ENCODE data around the gene EPB41.

DNA sequence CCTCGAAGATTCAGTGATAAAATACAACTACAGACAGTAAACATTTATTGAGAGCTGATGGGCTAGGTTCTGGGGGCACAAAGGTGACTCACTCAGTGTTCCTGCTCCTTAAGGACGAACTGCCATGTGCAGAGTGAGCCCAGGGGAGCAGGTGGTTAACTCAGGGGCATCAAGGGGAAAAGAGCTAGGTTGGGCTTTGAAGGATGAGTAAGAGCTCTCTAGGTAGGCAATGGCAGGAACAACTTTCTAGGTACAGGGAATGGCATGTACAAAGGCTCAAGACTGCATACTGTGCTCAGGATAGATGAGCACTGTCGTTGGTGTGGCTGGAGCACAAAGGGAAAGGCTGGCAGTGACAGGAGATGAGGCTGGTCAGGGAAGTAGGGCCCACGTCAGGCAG lies 16.6 kb upstream of the EPB41 start:
- TF ChIP-seq POLR2A (IDR thresholded peaks at IDR 0.05) = no peak
- TF ChIP-seq POLR2AphosphoS5 (IDR thresholded peaks at IDR 0.05) = no peak
- TF ChIP-seq, protein P1, sequence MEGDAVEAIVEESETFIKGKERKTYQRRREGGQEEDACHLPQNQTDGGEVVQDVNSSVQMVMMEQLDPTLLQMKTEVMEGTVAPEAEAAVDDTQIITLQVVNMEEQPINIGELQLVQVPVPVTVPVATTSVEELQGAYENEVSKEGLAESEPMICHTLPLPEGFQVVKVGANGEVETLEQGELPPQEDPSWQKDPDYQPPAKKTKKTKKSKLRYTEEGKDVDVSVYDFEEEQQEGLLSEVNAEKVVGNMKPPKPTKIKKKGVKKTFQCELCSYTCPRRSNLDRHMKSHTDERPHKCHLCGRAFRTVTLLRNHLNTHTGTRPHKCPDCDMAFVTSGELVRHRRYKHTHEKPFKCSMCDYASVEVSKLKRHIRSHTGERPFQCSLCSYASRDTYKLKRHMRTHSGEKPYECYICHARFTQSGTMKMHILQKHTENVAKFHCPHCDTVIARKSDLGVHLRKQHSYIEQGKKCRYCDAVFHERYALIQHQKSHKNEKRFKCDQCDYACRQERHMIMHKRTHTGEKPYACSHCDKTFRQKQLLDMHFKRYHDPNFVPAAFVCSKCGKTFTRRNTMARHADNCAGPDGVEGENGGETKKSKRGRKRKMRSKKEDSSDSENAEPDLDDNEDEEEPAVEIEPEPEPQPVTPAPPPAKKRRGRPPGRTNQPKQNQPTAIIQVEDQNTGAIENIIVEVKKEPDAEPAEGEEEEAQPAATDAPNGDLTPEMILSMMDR (IDR thresholded peaks at IDR 0.05) = no peak

Measured in prostate gland (tissue), 2 donors.